IMR-90 (cell line): ENCODE results near the gene RCAN2. TPM values are rescaled to one million over a fixed set of nuclear protein-coding genes. Genes with fewer than 3 reads are reported as not detected.
"Not testable (repeated sequence)": the region's sequence is repeated elsewhere in the genome, so short reads cannot be mapped to it uniquely, and the experiment has no call there.

Experiments
- ATAC-seq: fragments of 200-7000 bp; cut with Tn5 transposase; 2 replicates; pipeline ENCODE4 v1.9.1; 2020; ENCODE audit warnings: low read depth, mild to moderate bottlenecking, moderate library complexity
- BruUV-seq: library from RNA; stranded (reverse); fragments of 400-500 nt; replicated peaks from 2 replicates; lab custom pipeline; 2021; lab: Mats Ljungman, UMichigan
- CTCF ChIA-PET: fragments of 300-600 bp; formaldehyde crosslinking; extraction: SDS; loops from one replicate; lab custom pipeline; 2021; ENCODE audit warnings: antibody characterized with exemption; lab: Yijun Ruan, JAX
- POLR2A ChIA-PET: fragments of 300-600 bp; sonication (Branson Sonifier 250); formaldehyde crosslinking; loops from one replicate; lab custom pipeline; 2022; ENCODE audit warnings: antibody characterized with exemption; ENCODE audit not compliant: unreplicated experiment; lab: Charles Lee
- DNase-seq: peaks from one replicate; pipeline ENCODE4 v3.0.0; 2013
- H2AFZ ChIP-seq: replicated peaks from 2 replicates; pipeline ENCODE3; 2013; ENCODE audit warnings: low read length, mild to moderate bottlenecking; ENCODE audit not compliant: poor library complexity
- H2AK5ac ChIP-seq: 2 replicates; pipeline ENCODE4 v1.6.1; 2013; ENCODE audit warnings: low read depth, low read length, inconsistent platforms
- H2AK9ac ChIP-seq: replicated peaks from 2 replicates; pipeline ENCODE3; 2013; ENCODE audit warnings: mild to moderate bottlenecking, low read depth, low read length, moderate library complexity; ENCODE audit not compliant: poor library complexity
- H2BK120ac ChIP-seq: 2 replicates; pipeline ENCODE4 v1.6.1; 2013; ENCODE audit warnings: low read depth, low read length, inconsistent platforms
- H2BK15ac ChIP-seq: 3 replicates; pipeline ENCODE4 v1.6.1; 2013; ENCODE audit warnings: low read depth, low read length, inconsistent platforms
- H2BK20ac ChIP-seq: 2 replicates; pipeline ENCODE4 v1.6.1; 2013; ENCODE audit warnings: low read depth, mild to moderate bottlenecking, inconsistent platforms, low read length, moderate library complexity
- H2BK5ac ChIP-seq: 2 replicates; pipeline ENCODE4 v1.6.1; 2013; ENCODE audit warnings: mild to moderate bottlenecking, low read depth, low read length, inconsistent platforms; ENCODE audit not compliant: poor library complexity, severe bottlenecking
- H3K14ac ChIP-seq: replicated peaks from 2 replicates; pipeline ENCODE4 v1.6.1; 2013; ENCODE audit warnings: low read depth, low read length, inconsistent platforms
- H3K18ac ChIP-seq: 2 replicates; pipeline ENCODE4 v1.6.1; 2013; ENCODE audit warnings: low read depth, low read length, control low read depth
- H3K23ac ChIP-seq: 2 replicates; pipeline ENCODE4 v1.6.1; 2013; ENCODE audit warnings: low read depth, low read length, inconsistent platforms
- H3K27ac ChIP-seq: 2 replicates; pipeline ENCODE4 v1.5.1; 2013; ENCODE audit warnings: mild to moderate bottlenecking, control low read depth, low read length; ENCODE audit not compliant: insufficient read depth
- H3K27me3 ChIP-seq: 2 replicates; pipeline ENCODE4 v1.6.1; 2013; ENCODE audit warnings: low read length; ENCODE audit not compliant: control insufficient read depth, insufficient read depth
- H3K36me3 ChIP-seq: 2 replicates; pipeline ENCODE4 v1.6.1; 2013; ENCODE audit warnings: low read length, mixed read lengths; ENCODE audit not compliant: control insufficient read depth, insufficient read depth
- H3K4ac ChIP-seq: 2 replicates; pipeline ENCODE4 v1.6.1; 2013; ENCODE audit warnings: low read depth, low read length, inconsistent platforms
- H3K4me1 ChIP-seq: 2 replicates; pipeline ENCODE4 v1.6.1; 2013; ENCODE audit warnings: low read length, mixed read lengths; ENCODE audit not compliant: control insufficient read depth, insufficient read depth
- H3K4me2 ChIP-seq: 2 replicates; pipeline ENCODE4 v1.6.1; 2013; ENCODE audit warnings: low read depth, mild to moderate bottlenecking, control low read depth, low read length, moderate library complexity
- H3K4me3 ChIP-seq: 2 replicates; pipeline ENCODE4 v1.5.1; 2013; ENCODE audit warnings: low read depth, mild to moderate bottlenecking, control low read depth, low read length, moderate library complexity; ENCODE audit not compliant: insufficient read depth
- H3K56ac ChIP-seq: 2 replicates; pipeline ENCODE4 v1.6.1; 2013; ENCODE audit warnings: low read length, inconsistent platforms; ENCODE audit not compliant: insufficient read depth; ENCODE audit errors: extremely low read depth
- H3K79me1 ChIP-seq, 2 experiments: 2 replicates each; pipeline ENCODE4 v1.6.1; 2013; ENCODE audit warnings: low read length in 2 of 2, inconsistent platforms in 1 of 2, low read depth in 1 of 2
- H3K9ac ChIP-seq: 2 replicates; pipeline ENCODE4 v1.6.1; 2013; ENCODE audit warnings: low read depth, low read length, control low read depth
- H3K9me1 ChIP-seq: 2 replicates; pipeline ENCODE4 v1.6.1; 2013; ENCODE audit warnings: low read length, inconsistent platforms; ENCODE audit not compliant: insufficient read depth
- H3K9me3 ChIP-seq: 2 replicates; pipeline ENCODE4 v1.6.1; 2013; ENCODE audit warnings: low read length; ENCODE audit not compliant: control insufficient read depth, insufficient read depth
- H4K20me1 ChIP-seq: 2 replicates; pipeline ENCODE4 v1.6.1; 2013; ENCODE audit warnings: low read length, inconsistent platforms; ENCODE audit not compliant: insufficient read depth
- H4K5ac ChIP-seq: 2 replicates; pipeline ENCODE4 v1.6.1; 2013; ENCODE audit warnings: mild to moderate bottlenecking, low read depth, low read length, control low read depth
- H4K8ac ChIP-seq, 2 experiments: 2 replicates each; pipeline ENCODE4 v1.6.1; 2013; ENCODE audit warnings: low read depth in 2 of 2, low read length in 2 of 2, control low read depth in 1 of 2, inconsistent platforms in 1 of 2
- H4K91ac ChIP-seq: 2 replicates; pipeline ENCODE4 v1.6.1; 2013; ENCODE audit warnings: low read depth, low read length, inconsistent platforms; ENCODE audit not compliant: insufficient read depth
- WGBS, 2 experiments: methylation state at CpG; one replicate each; pipeline versions ENCODE4 v1.1.5 to v1.1.7; 2013; ENCODE audit warnings: missing lambda C conversion rate in 2 of 2; ENCODE audit not compliant: insufficient read length in 1 of 2; ENCODE audit errors: extremely low coverage in 2 of 2; 5-methylcytosine and 5-hydroxymethylcytosine counted together
- dilution Hi-C: fragments of 300-500 bp; cut with HindIII; formaldehyde crosslinking; loops from one replicate; pipeline ENCODE4 v1.14.3; 2018; ENCODE audit warnings: low sequenced_read_pairs; ENCODE audit not compliant: unreplicated experiment
- in situ Hi-C: fragments of 300-500 bp; cut with MboI; formaldehyde crosslinking; loops from 3 replicates; pipeline ENCODE4 v1.14.3; 2019; ENCODE audit warnings: low sequenced_read_pairs, inconsistent platforms, mixed read lengths
- intact Hi-C: fragments of 100-400 bp; cut with micrococcal nuclease; formaldehyde crosslinking; loops from 2 replicates; pipeline ENCODE4 v1.10.0; 2022
- polyA plus RNA-seq, 3 experiments: library from polyadenylated mRNA; depleted of rRNA; stranded (reverse); fragments of >200 nt; gene quantifications; 2 replicates each; pipeline ENCODE4 v1.2.3, GENCODE V29; 2012; ENCODE audit warnings: low replicate concordance in 1 of 3
- total RNA-seq: library from RNA; depleted of rRNA; stranded (reverse); fragments of >200 nt; gene quantifications from 2 replicates; pipeline ENCODE4 v1.2.3, GENCODE V29; 2012

Gene RCAN2
- total and polyA plus RNA-seq, 2 of the 4 experiments (the other 2 are of a cell fraction), result 1.3 to 1.8 TPM

- H3K18ac ChIP-seq, H3K27me3 ChIP-seq, H2BK20ac ChIP-seq, H2AFZ ChIP-seq, H3K56ac ChIP-seq, H3K23ac ChIP-seq, H4K8ac ChIP-seq, in situ Hi-C loops, H2BK5ac ChIP-seq, H2BK15ac ChIP-seq, H3K27ac ChIP-seq, H4K5ac ChIP-seq, H4K20me1 ChIP-seq, CTCF ChIA-PET, DNase-seq, H3K9me1 ChIP-seq, H2AK9ac ChIP-seq, ATAC-seq, H3K79me1 ChIP-seq, H3K4me1 ChIP-seq, H2AK5ac ChIP-seq, BruUV-seq, H4K91ac ChIP-seq, dilution Hi-C loops, H3K9ac ChIP-seq, H3K9me3 ChIP-seq, H3K14ac ChIP-seq, H3K4ac ChIP-seq, POLR2A ChIA-PET, intact Hi-C loops, H2BK120ac ChIP-seq, H3K4me3 ChIP-seq, H3K4me2 ChIP-seq, H3K36me3 ChIP-seq: not testable (repeated sequence)
- WGBS, 2 experiments, result no CpG with 5 or more reads among the region's 5 CpGs
Measured at GRCh38 chr6:46387728-46388127, 103.5 kb downstream of the RCAN2 start.
